ENCODE measurements around the gene OSBPL2. TPM values are rescaled to one million over a fixed set of nuclear protein-coding genes. Genes with fewer than 3 reads are reported as not detected.
A peak's percentile ranks its signal among the peaks of the same experiment; 100 is the strongest.

The OSBPL2 gene
- total and polyA plus RNA-seq, 10 donors, result 9.2 to 81.7 (median 48.4) TPM

GRCh38 chr20:62259294-62259565, 20.9 kb downstream of the OSBPL2 start:
- intact Hi-C loops (cut with DNase I; ENCODE audit: low total_unique reads), result no loop called here
- Histone ChIP-seq H3K9me3 (no peaks in the 10 kb centered on the region), H3K4me3 (no peak overlapping the region), H3K36me3 (peaks cover 2 to 100% (median 79%) of the 10 kb centered on the region in 6 donors), H3K27ac (no peak overlapping the region), H3K27me3 (replicated peaks in 1 of 7) (no peaks in the 10 kb centered on the region), H3K4me1 (no peaks in the 10 kb centered on the region)
- WGBS, 5 donors, result 91 to 99% (median 98%) methylated on average over 8 of the region's 8 CpGs
- no peak for DNase-seq
- TF ChIP-seq POLR2AphosphoS5 (IDR thresholded peaks at IDR 0.05) (no peak), POLR2A (IDR thresholded peaks at IDR 0.05) (no peak)
- TF ChIP-seq, protein P1, sequence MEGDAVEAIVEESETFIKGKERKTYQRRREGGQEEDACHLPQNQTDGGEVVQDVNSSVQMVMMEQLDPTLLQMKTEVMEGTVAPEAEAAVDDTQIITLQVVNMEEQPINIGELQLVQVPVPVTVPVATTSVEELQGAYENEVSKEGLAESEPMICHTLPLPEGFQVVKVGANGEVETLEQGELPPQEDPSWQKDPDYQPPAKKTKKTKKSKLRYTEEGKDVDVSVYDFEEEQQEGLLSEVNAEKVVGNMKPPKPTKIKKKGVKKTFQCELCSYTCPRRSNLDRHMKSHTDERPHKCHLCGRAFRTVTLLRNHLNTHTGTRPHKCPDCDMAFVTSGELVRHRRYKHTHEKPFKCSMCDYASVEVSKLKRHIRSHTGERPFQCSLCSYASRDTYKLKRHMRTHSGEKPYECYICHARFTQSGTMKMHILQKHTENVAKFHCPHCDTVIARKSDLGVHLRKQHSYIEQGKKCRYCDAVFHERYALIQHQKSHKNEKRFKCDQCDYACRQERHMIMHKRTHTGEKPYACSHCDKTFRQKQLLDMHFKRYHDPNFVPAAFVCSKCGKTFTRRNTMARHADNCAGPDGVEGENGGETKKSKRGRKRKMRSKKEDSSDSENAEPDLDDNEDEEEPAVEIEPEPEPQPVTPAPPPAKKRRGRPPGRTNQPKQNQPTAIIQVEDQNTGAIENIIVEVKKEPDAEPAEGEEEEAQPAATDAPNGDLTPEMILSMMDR (IDR thresholded peaks at IDR 0.05 in 8 of 11, conservative IDR thresholded peaks at IDR 0.05 in 3 of 11), result no peak

DNA sequence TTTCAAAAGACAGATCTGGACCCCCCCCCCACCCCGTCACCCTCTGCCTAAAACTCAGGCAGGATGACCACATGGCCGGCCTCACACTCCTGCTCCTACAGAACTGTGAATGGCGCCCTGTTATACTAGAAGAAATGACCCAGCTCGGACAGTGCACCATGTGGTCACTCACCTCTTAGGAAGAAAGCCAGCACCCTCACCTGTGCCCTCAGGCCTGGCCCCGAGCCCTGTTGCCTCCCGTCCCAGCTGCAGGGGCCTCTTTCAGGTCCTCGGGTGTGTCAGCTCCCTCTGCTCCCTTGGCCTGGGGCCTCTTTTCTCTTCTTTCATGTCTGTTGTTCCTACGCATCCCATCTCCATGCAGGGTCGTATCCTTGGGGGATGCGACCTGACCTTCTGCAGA, 23.7 kb downstream of the OSBPL2 start:
- Histone ChIP-seq H3K27me3 (replicated peaks in 1 of 7) (no peaks in the 10 kb centered on the region), H3K4me3 (no peak overlapping the region), H3K9me3 (peaks cover 0 to 6% (median 0%) of the 10 kb centered on the region in 8 donors), H3K27ac (no peak overlapping the region), H3K36me3 (peaks cover 2 to 100% (median 89%) of the 10 kb centered on the region in 6 donors), H3K4me1 (no peaks in the 10 kb centered on the region)
- WGBS, 5 donors, result 91 to 97% (median 95%) methylated on average over 9 to 10 of the region's 10 CpGs
- TF ChIP-seq POLR2A (IDR thresholded peaks at IDR 0.05) (no peak), POLR2AphosphoS5 (IDR thresholded peaks at IDR 0.05) (peak in 1 of 3 donors; percentile 11)
- DNase-seq, result no peak
- intact Hi-C loops (cut with DNase I; ENCODE audit: low total_unique reads), result no loop called here

GRCh38 chr20:62263396-62263795, 25.1 kb downstream of the OSBPL2 start:
- intact Hi-C loops (cut with DNase I; ENCODE audit: low total_unique reads), result no loop called here
- WGBS, 5 donors, result 93 to 98% (median 96%) methylated on average over 14 of the region's 14 CpGs
- H3K4me3 ChIP-seq, result no peak overlapping the region
- no peak for DNase-seq
- H3K36me3 ChIP-seq, result peaks cover 2 to 100% (median 80%) of the 10 kb centered on the region in 6 donors
- no peak overlapping the region for H3K27ac ChIP-seq
- H3K27me3 ChIP-seq (replicated peaks in 1 of 7), result no peaks in the 10 kb centered on the region
- TF ChIP-seq POLR2AphosphoS5 (IDR thresholded peaks at IDR 0.05) (no peak), POLR2A (IDR thresholded peaks at IDR 0.05) (no peak)
- TF ChIP-seq, protein P1 (IDR thresholded peaks at IDR 0.05 in 8 of 11, conservative IDR thresholded peaks at IDR 0.05 in 3 of 11), result no peak
- no peaks in the 10 kb centered on the region for H3K4me1 ChIP-seq
- peaks cover 0 to 6% (median 0%) of the 10 kb centered on the region in 8 donors for H3K9me3 ChIP-seq

GRCh38 chr20:62265365-62265764, 27.0 kb downstream of the OSBPL2 start:
- H3K36me3 ChIP-seq, result peaks cover 2 to 98% (median 70%) of the 10 kb centered on the region in 6 donors
- TF ChIP-seq POLR2AphosphoS5 (IDR thresholded peaks at IDR 0.05) (no peak), POLR2A (IDR thresholded peaks at IDR 0.05) (no peak)
- TF ChIP-seq, protein P1 (IDR thresholded peaks at IDR 0.05 in 8 of 11, conservative IDR thresholded peaks at IDR 0.05 in 3 of 11), result no peak
- intact Hi-C loops (cut with DNase I; ENCODE audit: low total_unique reads), result no loop called here
- H3K4me1 ChIP-seq, result peaks cover 0 to 11% (median 8%) of the 10 kb centered on the region in 6 donors
- no peak overlapping the region for H3K27ac ChIP-seq
- H3K4me3 ChIP-seq, result no peak overlapping the region
- H3K27me3 ChIP-seq (replicated peaks in 1 of 7), result no peaks in the 10 kb centered on the region
- DNase-seq, result no peak
- WGBS, 5 donors, result 97 to 98% (median 97%) methylated on average over 1 of the region's 1 CpG
- peaks cover 0 to 6% (median 0%) of the 10 kb centered on the region in 8 donors for H3K9me3 ChIP-seq

DNA sequence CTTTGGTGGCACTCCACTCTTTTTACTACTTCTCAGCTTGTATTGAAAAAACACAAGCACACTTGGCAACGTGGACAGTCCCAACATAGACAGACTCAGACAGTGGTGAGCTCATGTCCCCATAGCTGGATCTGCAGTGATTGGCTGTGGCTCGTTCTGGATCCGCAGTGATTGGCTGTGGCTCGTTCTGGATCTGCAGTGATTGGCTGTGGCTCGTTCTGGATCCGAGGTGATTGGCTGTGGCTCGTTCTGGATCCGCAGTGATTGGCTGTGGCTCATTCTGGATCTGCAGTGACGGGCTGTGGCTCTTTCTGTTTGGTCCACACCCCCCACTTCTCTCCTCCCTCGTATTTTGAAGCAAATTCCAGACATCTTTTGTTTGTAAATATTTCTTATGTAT, 28.0 kb downstream of the OSBPL2 start:
- no peak overlapping the region for H3K4me3 ChIP-seq
- H3K27ac ChIP-seq, result no peak overlapping the region
- whole genome bisulfite sequencing, 5 donors, result 90 to 97% (median 96%) methylated on average over 10 of the region's 10 CpGs
- peaks cover 0 to 6% (median 0%) of the 10 kb centered on the region in 8 donors for H3K9me3 ChIP-seq
- intact Hi-C loops (cut with DNase I; ENCODE audit: low total_unique reads), result no loop called here
- DNase-seq, result no peak
- H3K36me3 ChIP-seq, result peaks cover 2 to 94% (median 61%) of the 10 kb centered on the region in 6 donors
- H3K27me3 ChIP-seq (replicated peaks in 1 of 7), result no peaks in the 10 kb centered on the region
- peaks cover 0 to 11% (median 8%) of the 10 kb centered on the region in 6 donors for H3K4me1 ChIP-seq
- TF ChIP-seq POLR2A (IDR thresholded peaks at IDR 0.05) (no peak), POLR2AphosphoS5 (IDR thresholded peaks at IDR 0.05) (no peak)
- TF ChIP-seq, protein P1 (IDR thresholded peaks at IDR 0.05 in 8 of 11, conservative IDR thresholded peaks at IDR 0.05 in 3 of 11), result no peak

Measured in spleen (tissue), 11 donors.